ENCODE data around the gene SMU1.

SMU1 gene

DNA sequence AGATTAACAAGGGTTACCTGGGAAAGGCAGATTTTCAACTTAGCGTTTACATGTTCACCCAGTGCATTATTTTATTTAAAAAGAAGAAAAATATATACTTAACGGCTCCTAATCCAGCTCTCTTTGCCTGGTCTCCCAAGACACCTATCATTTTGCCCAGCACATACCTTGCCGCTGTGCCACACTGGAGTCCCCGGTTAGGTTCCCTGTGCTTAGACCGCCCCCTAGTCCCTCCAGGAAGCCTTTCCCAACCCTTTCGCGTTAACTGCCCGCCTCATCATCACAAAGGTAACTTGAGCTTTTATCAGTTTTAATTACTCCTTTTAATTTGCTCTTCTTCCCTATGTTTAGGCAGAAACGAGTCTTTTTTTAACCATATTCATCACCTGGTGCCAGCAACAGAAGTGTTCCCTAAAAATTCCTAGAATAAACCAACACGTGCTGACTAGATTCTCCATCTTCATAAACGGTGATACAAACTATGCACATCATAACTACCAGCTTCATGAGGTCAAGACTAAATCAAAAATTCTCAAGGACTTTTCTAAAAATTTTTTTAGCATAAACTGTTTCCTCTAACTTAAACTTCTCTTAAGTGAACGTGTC is 31.7 kb downstream of the SMU1 start:
- peak overlapping the region; percentile 76 for H3K27ac ChIP-seq (ENCODE audit: low read depth, low read length)
- no peaks in the 10 kb centered on the region for H3K9me3 ChIP-seq (ENCODE audit: control insufficient read depth, insufficient read depth, low read length)
- peak overlapping the region; percentile 57 for H3K4me3 ChIP-seq (ENCODE audit: low read depth, low read length)
- H3K27me3 ChIP-seq (ENCODE audit: control insufficient read depth, insufficient read depth, low read length) = no peaks in the 10 kb centered on the region
- peaks cover 12% of the 10 kb centered on the region; the same call in 1 of the 2 replicates for H3K4me1 ChIP-seq (ENCODE audit: control insufficient read depth, insufficient read depth, low read length)
- H3K36me3 ChIP-seq (ENCODE audit: control insufficient read depth, insufficient read depth, low read length) = peaks cover 45% of the 10 kb centered on the region
- peak overlapping the region; percentile 28 for H3K9ac ChIP-seq (ENCODE audit: low read depth, low read length)

DNA sequence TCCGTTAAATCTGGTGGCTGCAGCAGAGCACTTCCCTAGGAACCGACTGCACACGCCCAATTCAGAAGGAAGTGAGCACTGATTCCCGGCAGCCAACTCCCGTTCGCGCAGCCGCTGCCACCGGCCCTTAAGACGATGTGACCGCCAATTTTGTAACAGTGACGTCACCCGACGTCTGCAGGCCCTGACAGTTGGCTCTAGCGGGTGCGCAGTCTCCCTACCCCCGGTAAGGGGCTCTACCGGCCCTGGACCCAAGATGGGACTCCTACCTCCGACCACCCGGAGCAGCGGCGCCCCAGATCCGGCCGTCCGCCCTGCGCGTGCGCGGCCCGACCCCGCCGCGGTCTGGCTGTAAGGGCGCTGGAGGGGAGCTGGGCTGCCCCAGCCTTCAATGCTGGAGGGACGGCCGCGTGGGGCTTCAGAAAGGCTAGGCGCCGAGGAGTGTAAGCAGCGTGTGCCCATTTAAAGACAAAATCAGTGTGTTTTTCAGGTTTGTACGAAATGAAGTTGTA is 32.3 kb downstream of the SMU1 start:
- H3K27ac ChIP-seq (ENCODE audit: low read depth, low read length) = peak overlapping the region; percentile 76
- peaks cover 12% of the 10 kb centered on the region; the same call in 1 of the 2 replicates for H3K4me1 ChIP-seq (ENCODE audit: control insufficient read depth, insufficient read depth, low read length)
- H3K36me3 ChIP-seq (ENCODE audit: control insufficient read depth, insufficient read depth, low read length) = peaks cover 45% of the 10 kb centered on the region
- no peaks in the 10 kb centered on the region for H3K27me3 ChIP-seq (ENCODE audit: control insufficient read depth, insufficient read depth, low read length)
- peak overlapping the region; percentile 57 for H3K4me3 ChIP-seq (ENCODE audit: low read depth, low read length)
- no peaks in the 10 kb centered on the region for H3K9me3 ChIP-seq (ENCODE audit: control insufficient read depth, insufficient read depth, low read length)
- peak overlapping the region; percentile 28 for H3K9ac ChIP-seq (ENCODE audit: low read depth, low read length)

DNA sequence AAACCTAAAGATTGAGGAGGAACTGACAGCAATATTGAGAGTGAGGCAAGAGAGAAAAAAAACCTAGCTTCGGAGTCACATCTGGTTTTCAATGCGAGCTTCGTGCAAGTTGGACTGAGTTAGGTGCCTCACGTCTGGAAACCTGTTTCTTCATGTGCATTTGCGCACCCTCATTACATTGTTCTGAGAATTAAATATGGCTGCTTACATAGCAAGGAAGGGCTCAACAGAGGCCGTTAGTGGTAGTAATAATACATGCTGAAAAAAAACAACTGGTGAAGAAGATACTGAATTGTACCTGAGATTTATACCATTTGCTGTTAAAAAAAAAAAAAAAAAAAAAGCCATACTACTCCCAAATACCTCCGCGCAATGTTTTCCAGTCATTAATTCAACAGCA is 32.8 kb downstream of the SMU1 start:
- peak overlapping the region; percentile 57 for H3K4me3 ChIP-seq (ENCODE audit: low read depth, low read length)
- H3K9ac ChIP-seq (ENCODE audit: low read depth, low read length) = peak overlapping the region; percentile 28; the same call in 1 of the 2 replicates
- peaks cover 45% of the 10 kb centered on the region for H3K36me3 ChIP-seq (ENCODE audit: control insufficient read depth, insufficient read depth, low read length)
- H3K9me3 ChIP-seq (ENCODE audit: control insufficient read depth, insufficient read depth, low read length) = no peaks in the 10 kb centered on the region
- no peaks in the 10 kb centered on the region for H3K27me3 ChIP-seq (ENCODE audit: control insufficient read depth, insufficient read depth, low read length)
- peaks cover 12% of the 10 kb centered on the region; the same call in 1 of the 2 replicates for H3K4me1 ChIP-seq (ENCODE audit: control insufficient read depth, insufficient read depth, low read length)
- peak overlapping the region; percentile 76 for H3K27ac ChIP-seq (ENCODE audit: low read depth, low read length)

DNA sequence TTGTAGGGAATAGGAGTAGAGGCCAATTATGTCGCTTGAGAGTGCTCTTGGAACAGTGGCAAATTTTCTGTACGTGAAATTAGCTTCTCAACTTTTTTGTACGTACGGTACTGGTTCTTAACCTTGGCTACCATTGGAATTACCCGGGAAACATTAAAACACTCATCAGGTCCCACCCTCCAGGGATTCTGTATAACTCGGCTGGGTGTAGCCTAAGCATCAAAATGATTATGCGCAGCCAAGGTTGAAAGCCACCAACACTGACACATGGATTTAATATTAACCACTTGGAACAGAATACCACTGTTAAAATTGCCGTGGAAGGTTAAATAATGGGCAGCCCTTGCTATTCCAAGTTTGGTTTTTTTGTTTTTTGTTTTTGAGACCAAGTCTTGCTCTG is 34.0 kb downstream of the SMU1 start:
- Histone ChIP-seq H3K27me3 (ENCODE audit: control insufficient read depth, insufficient read depth, low read length) (no peaks in the 10 kb centered on the region), H3K4me3 (ENCODE audit: low read depth, low read length) (no peak overlapping the region), H3K9me3 (ENCODE audit: control insufficient read depth, insufficient read depth, low read length) (no peaks in the 10 kb centered on the region), H3K9ac (ENCODE audit: low read depth, low read length) (no peak overlapping the region), H3K27ac (ENCODE audit: low read depth, low read length) (no peak overlapping the region), H3K4me1 (ENCODE audit: control insufficient read depth, insufficient read depth, low read length) (peaks cover 12% of the 10 kb centered on the region; the same call in 1 of the 2 replicates), H3K36me3 (ENCODE audit: control insufficient read depth, insufficient read depth, low read length) (peaks cover 47% of the 10 kb centered on the region)

DNA sequence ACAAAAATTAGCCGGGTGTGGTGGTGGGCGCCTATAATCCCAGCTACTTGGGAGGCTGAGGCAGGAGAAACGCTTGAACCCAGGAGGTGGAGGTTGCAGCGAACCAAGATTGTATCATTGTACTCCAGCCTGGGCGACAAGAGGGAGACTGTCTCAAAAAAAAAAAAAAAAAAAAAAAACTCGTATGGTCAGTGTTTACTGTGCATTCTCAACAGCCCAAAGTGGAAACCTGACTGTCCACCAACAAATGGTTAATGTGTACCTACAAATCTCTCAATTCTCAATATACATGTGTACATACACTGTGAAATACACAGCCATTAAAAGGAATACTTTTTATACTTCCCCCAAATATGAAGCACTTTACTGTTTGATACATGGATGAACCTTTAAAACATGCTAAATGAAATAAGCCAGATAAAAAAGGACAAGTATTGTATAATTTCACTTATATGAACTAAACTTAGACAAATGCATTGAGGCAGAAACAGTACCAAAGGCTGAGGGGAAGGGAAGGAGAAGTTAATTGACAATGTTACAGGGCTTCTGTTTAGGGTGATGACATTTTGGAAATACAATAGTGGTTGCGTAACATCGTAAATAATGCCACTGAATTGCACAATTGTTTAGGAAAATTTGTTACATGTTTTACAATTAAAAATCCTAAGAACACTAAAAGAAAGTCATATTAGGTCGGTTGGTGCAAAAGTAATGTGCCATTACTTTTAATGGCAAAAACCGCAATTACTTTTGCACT is 34.9 kb downstream of the SMU1 start:
- Histone ChIP-seq H3K4me1 (ENCODE audit: control insufficient read depth, insufficient read depth, low read length) (peaks cover 12% of the 10 kb centered on the region; the same call in 1 of the 2 replicates), H3K36me3 (ENCODE audit: control insufficient read depth, insufficient read depth, low read length) (peaks cover 47% of the 10 kb centered on the region), H3K4me3 (ENCODE audit: low read depth, low read length) (no peak overlapping the region), H3K27me3 (ENCODE audit: control insufficient read depth, insufficient read depth, low read length) (no peaks in the 10 kb centered on the region), H3K9ac (ENCODE audit: low read depth, low read length) (no peak overlapping the region), H3K9me3 (ENCODE audit: control insufficient read depth, insufficient read depth, low read length) (no peaks in the 10 kb centered on the region), H3K27ac (ENCODE audit: low read depth, low read length) (no peak overlapping the region)

DNA sequence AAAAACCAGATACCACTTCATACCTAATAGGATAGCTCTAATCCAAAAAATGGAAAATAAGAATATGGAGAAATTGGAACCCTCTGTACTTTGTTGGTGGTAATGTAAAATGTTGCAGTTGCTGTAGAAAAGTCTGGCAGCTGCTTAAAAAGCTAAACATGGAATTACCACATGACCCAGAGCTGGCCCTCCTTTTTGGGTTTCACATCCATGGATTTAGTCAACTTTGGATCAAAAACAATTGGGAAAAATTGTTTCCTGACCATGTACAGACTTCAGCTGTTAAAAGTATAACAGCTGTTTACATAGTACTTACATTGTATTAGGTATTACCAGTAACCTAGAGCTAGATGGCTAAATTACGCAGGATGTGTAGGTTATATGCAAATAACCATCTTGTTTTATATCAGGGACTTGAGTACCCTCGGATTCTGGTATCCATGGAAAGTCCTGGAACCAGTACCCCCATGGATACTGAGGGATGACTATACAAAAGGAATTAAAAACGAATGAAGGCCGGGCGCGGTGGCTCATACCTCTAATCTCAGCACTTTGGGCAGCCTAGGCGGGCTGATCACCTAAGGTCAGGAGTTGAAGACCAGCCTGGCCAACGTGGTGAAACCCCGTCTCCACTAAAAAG is 35.6 kb downstream of the SMU1 start:
- H3K9ac ChIP-seq (ENCODE audit: low read depth, low read length) = no peak overlapping the region
- no peak overlapping the region for H3K4me3 ChIP-seq (ENCODE audit: low read depth, low read length)
- peaks cover 49% of the 10 kb centered on the region for H3K36me3 ChIP-seq (ENCODE audit: control insufficient read depth, insufficient read depth, low read length)
- no peaks in the 10 kb centered on the region for H3K9me3 ChIP-seq (ENCODE audit: control insufficient read depth, insufficient read depth, low read length)
- H3K4me1 ChIP-seq (ENCODE audit: control insufficient read depth, insufficient read depth, low read length) = peaks cover 12% of the 10 kb centered on the region; the same call in 1 of the 2 replicates
- no peaks in the 10 kb centered on the region for H3K27me3 ChIP-seq (ENCODE audit: control insufficient read depth, insufficient read depth, low read length)
- H3K27ac ChIP-seq (ENCODE audit: low read depth, low read length) = no peak overlapping the region

DNA sequence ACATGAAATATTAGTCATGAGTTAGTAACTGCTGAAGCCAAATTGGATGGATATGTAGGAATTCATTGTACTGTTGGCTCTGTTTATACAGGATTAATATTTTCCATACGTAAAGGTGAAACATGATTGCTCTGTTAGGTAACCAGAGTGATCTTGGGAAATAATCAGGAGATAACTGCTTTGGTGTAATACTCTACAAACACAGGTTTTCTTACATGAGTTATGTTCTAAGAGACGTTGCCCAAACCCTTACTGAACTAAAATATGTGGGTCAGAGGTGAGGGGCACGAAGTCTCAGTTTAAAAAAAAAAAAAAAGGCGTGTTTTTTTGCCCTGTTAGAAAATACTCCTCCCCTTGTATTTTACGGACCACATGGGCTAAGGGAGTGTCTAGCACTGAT is 43.6 kb downstream of the SMU1 start:
- H3K27ac ChIP-seq (ENCODE audit: low read depth, low read length) = no peak overlapping the region
- H3K27me3 ChIP-seq (ENCODE audit: control insufficient read depth, insufficient read depth, low read length) = no peaks in the 10 kb centered on the region
- H3K9ac ChIP-seq (ENCODE audit: low read depth, low read length) = no peak overlapping the region
- H3K4me1 ChIP-seq (ENCODE audit: control insufficient read depth, insufficient read depth, low read length) = no peaks in the 10 kb centered on the region
- H3K9me3 ChIP-seq (ENCODE audit: control insufficient read depth, insufficient read depth, low read length) = no peaks in the 10 kb centered on the region
- no peak overlapping the region for H3K4me3 ChIP-seq (ENCODE audit: low read depth, low read length)
- peaks cover 100% of the 10 kb centered on the region for H3K36me3 ChIP-seq (ENCODE audit: control insufficient read depth, insufficient read depth, low read length)

DNA sequence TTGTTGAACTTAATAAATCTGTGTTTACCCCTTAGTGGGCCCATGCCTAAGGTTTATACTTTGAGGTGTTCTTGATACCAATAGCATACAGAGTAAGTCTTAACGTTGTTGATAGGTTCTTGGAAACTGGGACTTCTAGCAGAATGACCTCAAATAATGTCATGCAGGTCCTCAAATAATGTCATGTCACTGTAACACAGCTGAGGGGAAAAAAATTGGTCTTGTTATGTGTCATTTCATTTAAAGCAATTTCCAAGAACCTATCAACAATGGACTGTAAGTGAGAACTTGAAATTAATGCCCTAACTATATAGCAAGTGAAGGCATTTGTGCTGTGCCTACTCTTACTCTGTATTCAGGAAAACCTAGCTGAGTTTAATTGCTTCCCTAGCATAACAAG is 44.2 kb downstream of the SMU1 start:
- Histone ChIP-seq H3K9ac (ENCODE audit: low read depth, low read length) (no peak overlapping the region), H3K4me1 (ENCODE audit: control insufficient read depth, insufficient read depth, low read length) (no peaks in the 10 kb centered on the region), H3K27ac (ENCODE audit: low read depth, low read length) (no peak overlapping the region), H3K36me3 (ENCODE audit: control insufficient read depth, insufficient read depth, low read length) (peaks cover 100% of the 10 kb centered on the region), H3K27me3 (ENCODE audit: control insufficient read depth, insufficient read depth, low read length) (no peaks in the 10 kb centered on the region), H3K4me3 (ENCODE audit: low read depth, low read length) (no peak overlapping the region), H3K9me3 (ENCODE audit: control insufficient read depth, insufficient read depth, low read length) (no peaks in the 10 kb centered on the region)

DNA sequence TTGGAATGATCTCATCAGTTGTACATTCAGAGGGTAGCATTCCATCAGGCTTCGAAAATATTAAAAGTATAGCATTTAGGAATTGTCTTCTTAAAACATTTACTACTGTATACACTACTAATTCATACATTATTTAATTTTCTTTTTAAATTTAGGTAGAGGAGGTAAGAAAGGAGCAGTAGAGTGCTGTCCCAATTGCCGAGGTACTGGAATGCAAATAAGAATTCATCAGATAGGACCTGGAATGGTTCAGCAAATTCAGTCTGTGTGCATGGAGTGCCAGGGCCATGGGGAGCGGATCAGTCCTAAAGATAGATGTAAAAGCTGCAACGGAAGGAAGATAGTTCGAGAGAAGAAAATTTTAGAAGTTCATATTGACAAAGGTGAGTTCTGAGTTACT is 46.2 kb downstream of the SMU1 start:
- no peaks in the 10 kb centered on the region for H3K4me1 ChIP-seq (ENCODE audit: control insufficient read depth, insufficient read depth, low read length)
- H3K27ac ChIP-seq (ENCODE audit: low read depth, low read length) = no peak overlapping the region
- no peaks in the 10 kb centered on the region for H3K27me3 ChIP-seq (ENCODE audit: control insufficient read depth, insufficient read depth, low read length)
- peaks cover 90% of the 10 kb centered on the region for H3K36me3 ChIP-seq (ENCODE audit: control insufficient read depth, insufficient read depth, low read length)
- H3K9me3 ChIP-seq (ENCODE audit: control insufficient read depth, insufficient read depth, low read length) = no peaks in the 10 kb centered on the region
- no peak overlapping the region for H3K4me3 ChIP-seq (ENCODE audit: low read depth, low read length)
- H3K9ac ChIP-seq (ENCODE audit: low read depth, low read length) = no peak overlapping the region

DNA sequence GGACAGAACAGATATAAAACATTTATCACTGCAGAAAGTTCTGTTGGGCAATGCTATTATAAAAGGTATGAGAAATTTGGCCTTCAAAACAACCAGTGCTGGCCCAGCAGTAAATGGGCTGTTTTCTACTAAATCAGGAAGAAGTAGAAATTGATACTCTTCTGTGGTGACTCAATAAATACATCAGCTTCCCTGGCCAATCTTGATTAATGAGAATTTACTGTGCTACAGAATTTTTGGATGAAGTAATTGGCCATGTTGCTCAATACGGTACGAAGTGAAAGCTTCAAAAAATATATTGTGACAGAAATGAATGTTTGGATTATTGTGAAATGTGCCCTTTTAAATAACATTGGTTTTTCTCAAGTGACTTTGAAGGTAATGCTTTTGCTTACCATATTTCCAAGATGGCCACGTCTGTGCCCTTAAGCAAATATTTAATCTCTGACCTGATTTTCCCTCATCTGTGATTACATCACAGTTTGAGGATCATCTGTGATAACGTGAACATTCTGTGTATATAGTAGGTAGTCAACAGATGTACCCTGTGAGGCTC is 47.2 kb downstream of the SMU1 start:
- no peak overlapping the region for H3K9ac ChIP-seq (ENCODE audit: low read depth, low read length)
- H3K36me3 ChIP-seq (ENCODE audit: control insufficient read depth, insufficient read depth, low read length) = peaks cover 80% of the 10 kb centered on the region
- no peaks in the 10 kb centered on the region for H3K9me3 ChIP-seq (ENCODE audit: control insufficient read depth, insufficient read depth, low read length)
- H3K4me1 ChIP-seq (ENCODE audit: control insufficient read depth, insufficient read depth, low read length) = no peaks in the 10 kb centered on the region
- H3K27ac ChIP-seq (ENCODE audit: low read depth, low read length) = no peak overlapping the region
- H3K4me3 ChIP-seq (ENCODE audit: low read depth, low read length) = no peak overlapping the region
- no peaks in the 10 kb centered on the region for H3K27me3 ChIP-seq (ENCODE audit: control insufficient read depth, insufficient read depth, low read length)

Data from HUES48 (cell line).